Epidermal melanocyte (primary cell): ENCODE results near the gene PSKH1.

ENCODE experiments used
- DNase-seq: peaks from one replicate; pipeline ENCODE4 v3.0.0; 2011; ENCODE audit warnings: low spot score; ENCODE audit not compliant: insufficient read length

The PSKH1 gene

DNA sequence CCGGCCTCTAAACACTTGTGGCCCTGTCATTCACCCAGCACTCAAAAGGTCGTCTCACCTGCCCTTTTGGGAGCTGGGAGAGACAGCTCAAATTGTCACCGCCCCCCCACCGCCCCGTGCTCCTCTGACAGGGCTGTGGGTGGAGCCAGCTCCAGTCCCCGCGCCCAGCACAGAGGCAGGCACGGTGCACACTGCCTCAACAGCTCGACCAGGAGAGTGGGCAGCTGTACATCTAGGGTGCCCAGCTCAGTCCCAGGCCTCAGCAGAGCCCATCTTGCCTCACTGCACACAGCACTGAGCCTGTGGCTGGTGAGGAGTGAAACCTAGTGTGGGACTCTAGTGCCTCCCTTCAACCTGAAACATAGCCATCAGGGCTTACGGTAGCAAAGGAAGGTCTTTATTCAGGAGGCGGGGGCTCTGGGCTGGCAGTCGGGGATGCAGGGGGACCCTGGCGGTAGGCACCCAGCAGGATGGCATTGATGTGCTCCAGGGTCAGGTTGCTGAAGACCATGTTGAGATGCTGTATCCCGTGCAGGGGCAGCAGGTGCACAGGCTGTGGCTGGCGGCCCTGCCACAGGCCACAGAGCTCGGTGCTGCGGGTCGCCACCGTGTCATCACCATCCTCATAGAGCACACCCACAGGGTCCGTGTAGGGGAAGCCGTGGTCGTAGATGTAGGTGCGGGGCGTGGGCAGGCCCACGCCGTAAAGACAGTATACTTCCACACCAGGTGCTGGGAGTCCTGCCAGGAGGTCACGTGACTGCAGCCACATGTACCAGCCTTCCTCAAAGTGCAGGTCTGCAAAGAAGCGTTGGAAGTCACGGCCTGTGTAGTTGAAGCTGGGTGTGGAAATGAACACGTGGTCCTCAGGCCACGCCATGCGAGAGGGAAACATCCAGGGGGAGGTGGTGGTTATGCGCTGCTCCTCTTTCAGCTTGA lies 46.7 kb downstream of the PSKH1 start:
- no peak for DNase-seq

DNA sequence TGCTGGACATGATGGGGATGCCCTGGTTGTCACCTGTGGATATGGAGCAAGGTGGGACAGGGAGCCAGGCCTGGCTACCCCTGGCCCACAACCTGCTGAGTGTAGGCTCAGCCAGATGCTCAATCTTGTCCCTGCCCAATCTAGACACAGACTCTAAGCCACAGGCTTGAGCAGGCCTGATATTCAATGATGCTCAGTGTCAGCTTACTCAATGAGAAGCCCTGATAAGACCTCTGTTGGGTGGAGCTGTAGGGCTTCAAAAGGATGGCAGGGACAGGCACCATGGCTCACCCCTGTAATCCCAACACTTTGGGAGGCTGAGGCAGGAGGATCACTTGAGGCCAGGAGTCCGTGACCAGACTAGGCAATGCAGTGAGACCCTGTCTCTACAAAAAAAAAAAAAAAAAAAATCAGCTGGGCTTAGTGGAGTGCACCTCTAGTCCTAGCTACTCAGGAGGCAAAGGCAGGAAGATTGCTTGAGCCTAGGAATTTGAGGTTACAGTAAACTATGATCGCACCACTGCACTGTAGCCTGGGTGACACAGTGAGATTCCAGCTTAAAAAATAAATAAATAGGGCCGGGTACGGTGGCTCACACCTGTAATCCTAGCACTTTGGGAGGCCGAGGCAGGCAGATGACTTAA lies 47.5 kb downstream of the PSKH1 start:
- no peak for DNase-seq

DNA sequence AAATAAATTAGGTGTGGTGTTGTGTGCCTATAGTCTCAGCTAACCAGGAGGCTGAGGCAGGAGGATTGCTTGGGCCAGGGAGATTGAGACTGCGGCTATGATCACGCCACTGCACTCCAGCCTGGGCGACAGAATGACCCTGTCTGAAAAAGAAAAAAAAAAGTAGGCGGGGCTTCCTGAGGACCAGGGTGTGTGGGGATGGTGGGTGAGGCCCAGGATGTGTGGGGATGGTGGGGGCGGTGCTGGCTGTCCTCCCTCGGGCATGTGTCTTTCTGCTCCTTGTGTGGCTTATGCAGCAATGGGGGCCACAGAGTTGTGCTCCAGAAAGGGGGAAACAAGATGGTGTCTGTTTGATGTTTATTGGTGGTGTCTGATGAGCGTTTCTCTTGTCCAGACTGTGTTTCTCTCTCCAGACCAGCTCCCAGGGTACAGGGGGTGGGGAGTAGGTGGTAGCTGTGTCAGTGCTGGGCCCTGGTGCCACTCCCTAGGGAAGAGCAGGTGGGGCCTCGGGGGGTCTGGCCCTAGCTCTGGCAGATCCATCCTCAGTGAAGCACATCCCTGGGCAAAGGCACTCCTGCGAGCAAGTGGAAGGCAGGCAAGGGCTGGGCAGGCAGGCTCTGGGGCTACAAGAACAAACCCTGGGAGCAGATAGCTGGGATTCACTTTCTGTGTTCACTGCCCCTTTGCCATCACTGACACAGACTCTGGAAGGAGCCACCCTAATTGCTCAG lies 48.6 kb downstream of the PSKH1 start:
- no peak for DNase-seq

DNA sequence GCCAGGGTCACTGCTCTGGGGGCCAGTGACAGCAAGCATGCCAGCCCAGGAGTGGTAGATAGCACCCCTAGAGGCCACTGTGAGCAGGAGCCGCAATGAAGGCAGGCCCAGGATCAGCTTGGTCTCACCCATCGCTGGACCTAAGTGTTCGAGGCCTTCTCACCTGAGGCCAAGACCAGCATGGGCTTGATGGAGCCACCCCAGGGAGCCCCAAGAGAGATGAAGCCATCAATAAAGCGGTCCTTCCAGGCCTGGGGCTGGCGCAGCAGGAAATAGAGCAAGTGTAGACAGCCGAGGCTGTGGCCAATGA lies 49.1 kb downstream of the PSKH1 start:
- DNase-seq: no peak

DNA sequence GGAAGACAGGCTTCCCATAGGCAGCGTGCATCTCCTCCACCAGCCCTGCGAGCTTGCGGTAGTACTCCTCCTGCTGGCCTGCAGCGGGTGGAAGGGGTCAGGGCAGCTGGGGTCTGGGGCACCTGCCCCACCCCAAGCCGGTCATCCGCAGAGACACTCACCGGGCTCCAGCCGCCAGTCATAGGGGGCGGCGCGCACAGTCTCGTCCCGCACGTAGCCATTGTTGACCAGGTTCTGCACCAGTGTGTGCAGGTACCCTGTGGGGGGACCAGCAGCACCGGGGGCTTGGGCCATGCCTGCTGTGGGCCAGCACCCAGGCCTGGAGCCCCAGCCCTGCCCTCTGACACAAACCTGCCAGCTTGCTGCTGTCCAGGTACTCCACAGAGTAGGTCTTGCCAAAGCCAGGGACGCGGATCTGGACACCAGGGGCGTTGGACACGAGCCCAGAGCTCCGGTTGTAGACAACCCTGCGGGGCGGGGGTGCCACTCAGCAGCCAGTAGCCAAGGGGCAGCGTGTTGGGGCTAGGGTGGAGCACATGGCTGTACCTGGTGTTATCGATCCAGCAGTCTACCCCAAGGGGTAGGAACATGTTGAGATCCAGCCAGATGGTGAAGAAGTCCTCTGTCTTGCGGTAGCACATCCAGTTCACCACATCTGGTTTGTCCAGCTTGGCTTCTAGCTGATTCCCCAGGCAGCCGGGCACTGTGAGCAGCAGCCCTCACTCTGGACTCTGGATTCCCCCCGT lies 49.6 kb downstream of the PSKH1 start:
- DNase-seq: no peak

DNA sequence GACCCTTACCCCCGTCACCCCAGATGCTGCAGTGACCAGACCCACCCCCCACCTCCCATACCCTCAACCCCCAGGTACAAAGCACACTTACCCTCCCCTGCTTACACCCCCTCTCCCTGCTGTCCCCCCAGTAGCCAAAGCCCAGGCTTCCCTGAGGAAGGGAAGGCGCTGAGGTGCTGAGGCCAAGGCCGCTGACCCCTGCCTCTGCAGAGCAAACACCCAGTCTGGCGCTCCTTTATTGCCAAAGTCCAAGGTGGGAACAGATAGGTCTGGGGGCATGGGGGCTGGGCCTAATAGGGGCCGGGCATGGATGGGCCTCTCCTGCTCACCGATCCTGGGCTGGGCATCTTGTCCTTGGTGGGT lies 50.2 kb downstream of the PSKH1 start:
- DNase-seq: no peak

DNA sequence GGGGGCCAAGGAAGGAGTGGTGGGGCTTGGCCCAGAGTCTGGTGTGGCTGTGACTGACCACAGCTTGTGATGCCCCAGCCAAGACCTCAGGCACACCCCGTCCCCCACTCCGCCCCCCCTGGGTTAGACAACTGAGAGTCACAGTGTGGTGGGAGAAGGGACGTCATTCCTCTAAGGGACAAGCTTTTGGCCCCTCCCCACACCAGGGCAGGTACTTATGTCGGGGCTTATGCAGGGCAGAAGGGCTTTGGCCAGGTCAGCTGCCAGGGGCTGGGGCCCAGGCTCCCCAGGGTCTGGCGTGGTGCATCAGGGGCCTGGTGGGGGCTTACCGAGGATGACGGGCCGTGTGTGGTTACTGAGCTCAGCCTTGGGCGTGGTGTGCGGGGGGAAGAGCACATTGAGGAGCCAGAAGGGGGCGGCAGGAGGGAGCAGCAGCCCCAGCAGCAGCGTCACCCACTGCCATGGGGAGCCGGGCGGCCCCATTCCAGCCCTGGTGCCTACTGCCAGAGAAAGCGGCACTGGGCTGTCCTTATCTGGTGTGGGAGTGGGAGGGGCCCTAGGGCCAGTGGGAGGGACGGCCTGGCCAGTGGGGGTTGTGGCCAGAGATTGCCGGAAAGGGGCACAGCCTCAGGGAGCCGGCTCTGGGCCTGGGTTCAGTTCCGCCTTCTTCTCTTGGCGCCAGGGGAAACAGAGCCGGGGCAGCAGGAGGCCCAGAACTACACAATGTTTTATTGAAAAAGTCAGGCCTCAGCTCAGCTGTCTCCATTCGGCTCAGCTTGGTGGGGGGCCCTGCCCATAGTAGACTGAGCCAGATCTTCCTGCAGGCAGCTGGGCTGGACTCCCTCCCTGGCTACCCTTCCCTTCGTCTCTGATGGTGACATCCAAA lies 50.8 kb downstream of the PSKH1 start, which contains the start of gene LCAT:
TSS of gene LCAT (minus strand) at position 502 of the 886 bp plus-strand sequence. CDS start at position 483, 19 bp downstream.
- DNase-seq: no peak

DNA sequence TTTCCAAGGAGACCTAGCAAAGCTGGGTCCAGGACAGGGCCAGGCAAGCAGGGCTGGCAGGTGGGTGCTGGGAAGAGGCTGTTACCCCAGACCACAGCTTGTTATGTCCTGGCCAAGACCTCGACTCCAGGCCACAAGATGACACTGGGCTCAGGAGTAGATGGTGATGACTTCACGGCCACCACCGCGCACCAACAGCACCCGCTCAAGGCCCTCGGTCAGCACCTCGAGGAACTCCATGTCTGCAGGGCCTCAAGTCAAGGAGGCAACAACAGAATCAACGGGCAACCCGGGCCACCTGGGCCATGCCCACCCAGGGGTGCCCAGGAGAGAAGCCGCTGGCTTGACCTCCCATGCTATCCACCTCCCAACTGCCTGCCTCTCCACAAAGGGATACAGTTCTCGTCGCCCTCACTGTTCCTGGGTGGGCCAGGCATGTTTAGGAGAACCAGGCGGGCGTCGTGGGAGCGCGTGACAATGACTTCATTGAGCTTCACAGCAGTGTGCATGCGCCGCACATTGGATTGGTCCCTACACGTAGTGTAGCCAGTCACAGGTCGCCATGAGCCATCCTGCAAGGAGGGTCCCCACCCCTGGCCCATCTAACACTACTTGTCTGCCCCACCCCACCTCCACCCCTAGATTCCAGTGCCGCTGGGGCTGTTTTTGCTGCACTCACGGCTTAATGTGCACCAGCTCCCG lies 51.8 kb downstream of the PSKH1 start:
- DNase-seq: no peak

- DNase-seq: no peak
Measured at GRCh38 chr16:67945392-67945933, 52.4 kb downstream of the PSKH1 start.

- DNase-seq: no peak
Measured at GRCh38 chr16:67946128-67946569, 53.1 kb downstream of the PSKH1 start.

GRCh38 chr16:67946966-67947558 lies 54.0 kb downstream of the PSKH1 start:
- DNase-seq: no peak

DNA sequence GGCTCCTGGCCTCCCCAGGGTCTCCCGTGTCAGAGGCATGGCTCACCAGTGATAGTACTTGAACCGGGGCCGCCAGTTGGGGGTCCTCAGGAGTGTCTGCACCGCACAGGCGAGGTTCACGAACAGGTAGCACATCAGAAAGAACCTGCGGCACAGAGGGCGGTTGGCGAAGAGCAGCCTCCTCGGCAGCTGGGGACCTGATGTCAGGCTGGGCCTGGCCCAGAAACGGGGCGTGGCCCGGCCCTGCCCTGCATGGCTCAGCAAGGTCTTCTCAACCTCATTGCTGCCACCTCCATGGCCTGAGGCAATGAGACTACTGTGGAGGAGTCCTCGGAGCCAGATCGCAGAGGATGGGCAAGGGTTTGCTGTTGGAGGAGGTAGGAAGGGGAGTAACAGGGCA lies 55.0 kb downstream of the PSKH1 start:
- DNase-seq: no peak

- no peak for DNase-seq
Measured at GRCh38 chr16:67949645-67950044, 56.6 kb downstream of the PSKH1 start.

GRCh38 chr16:67950335-67950843 lies 57.3 kb downstream of the PSKH1 start:
- DNase-seq: no peak

GRCh38 chr16:67951485-67951884 lies 58.4 kb downstream of the PSKH1 start:
- no peak for DNase-seq

- no peak for DNase-seq
Measured at GRCh38 chr16:67953641-67954375, 60.8 kb downstream of the PSKH1 start.

DNA sequence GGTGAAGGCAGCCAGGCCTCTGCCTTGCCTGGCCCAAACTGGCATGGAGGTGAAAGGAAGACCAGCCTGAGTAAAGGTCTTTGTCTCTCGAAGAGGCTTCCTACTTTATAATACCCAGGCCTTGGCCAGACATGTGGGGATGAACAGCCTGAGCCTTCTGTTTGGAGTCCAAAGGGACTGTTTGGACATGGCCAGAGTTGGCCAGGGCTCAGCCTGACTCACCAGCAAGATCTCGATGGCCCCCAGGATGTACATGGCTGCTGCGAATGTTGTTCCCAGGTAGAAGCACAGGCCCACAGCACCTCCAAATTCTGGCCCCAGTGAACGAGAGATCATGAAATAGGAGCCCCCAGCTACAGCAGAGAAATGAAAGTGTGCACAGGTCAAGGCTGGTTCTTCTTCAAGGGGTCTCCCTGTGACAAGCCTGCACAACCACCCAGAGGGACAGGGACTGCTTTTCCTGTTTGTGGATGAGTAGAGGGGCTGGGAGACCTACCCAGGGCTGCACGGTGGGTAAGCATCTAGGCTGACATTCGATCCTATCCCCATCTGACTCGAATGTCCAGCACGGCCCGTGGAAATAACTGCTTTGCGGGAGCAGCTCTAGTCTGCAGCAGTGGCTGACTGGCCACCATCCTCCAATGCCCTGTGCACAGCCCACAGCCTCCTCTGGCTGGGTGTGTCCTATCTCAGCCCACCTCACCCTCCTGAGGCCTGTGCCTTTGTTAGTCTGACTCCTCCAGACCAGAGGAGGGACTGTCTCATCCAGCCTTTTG lies 61.6 kb downstream of the PSKH1 start:
- no peak for DNase-seq
